Esophagus squamous epithelium (tissue), 5 donors: ENCODE measurements around the gene NUFIP2. TPM values are rescaled to one million over a fixed set of nuclear protein-coding genes. Genes with fewer than 3 reads are reported as not detected.

Source experiments
- DNase-seq: peaks from one replicate; lab custom pipeline; 2025; lab: John Stamatoyannopoulos, UW
- H3K27ac ChIP-seq, 4 donors: fragments of 200-600 bp; sonication (generic); one replicate each; pipeline ENCODE4 v1.5.1; 2016 to 2019; ENCODE audit warnings: mild to moderate bottlenecking in 1 of 4
- H3K27me3 ChIP-seq, 4 donors: fragments of 200-600 bp; sonication (generic); 1 replicate in 3 of 4; 2 replicates in 1 of 4; pipeline versions ENCODE4 v1.5.1 to v1.6.0; 2017 to 2021; ENCODE audit warnings: antibody characterized with exemption in 1 of 4
- H3K36me3 ChIP-seq, 3 donors: fragments of 200-600 bp; sonication (generic); one replicate each; pipeline ENCODE4 v1.5.1; 2016 to 2019
- H3K4me1 ChIP-seq, 3 donors: fragments of 200-600 bp; sonication (generic); one replicate each; pipeline ENCODE4 v1.5.1; 2017 to 2019
- H3K4me3 ChIP-seq, 4 donors: fragments of 200-600 bp; sonication (generic); 1 replicate in 3 of 4; 2 replicates in 1 of 4; pipeline ENCODE4 v1.5.1; 2016 to 2019; ENCODE audit warnings: mild to moderate bottlenecking in 2 of 4, moderate library complexity in 1 of 4
- H3K9me3 ChIP-seq, 3 donors: fragments of 200-600 bp; sonication (generic); one replicate each; pipeline ENCODE4 v1.5.1; 2016 to 2019
- CTCF ChIP-seq, 6 experiments: fragments of 450-650 bp in 4 of 6; fragments of 200-600 bp in 2 of 6; sonication (generic) in 2 of 6; IDR thresholded peaks; one replicate each; pipeline ENCODE4 v1.5.1; 2016 to 2019; ENCODE audit warnings: antibody characterized with exemption in 6 of 6, mild to moderate bottlenecking in 4 of 6, moderate library complexity in 4 of 6
- POLR2A ChIP-seq, 4 donors: fragments of 450-650 bp; IDR thresholded peaks; one replicate each; pipeline ENCODE4 v1.6.1; 2017; ENCODE audit warnings: antibody characterized with exemption in 4 of 4, mild to moderate bottlenecking in 4 of 4, moderate library complexity in 3 of 4
- WGBS, 2 donors: methylation state at CpG; one replicate each; pipeline ENCODE4 v1.1.5; 2018; 5-methylcytosine and 5-hydroxymethylcytosine counted together
- intact Hi-C: fragments of 100-400 bp; cut with DNase I; formaldehyde crosslinking; loops from one replicate; pipeline ENCODE4 v1.15.0; 2022
- total RNA-seq, 4 donors: library from RNA; depleted of rRNA; stranded (reverse); fragments of >200 nt; gene quantifications; one replicate each; pipeline ENCODE4 v1.1.0, GENCODE V29; 2016
- donor health status: DM: yes; HTN: yes; CAD: no.

The NUFIP2 gene
- total RNA-seq, 4 donors from 2014 or later = 20.5 to 33.0 (median 28.4) TPM

- DNase-seq = no peak
- WGBS, 2 donors = 64% methylated on average over 5 of the region's 5 CpGs
- Histone ChIP-seq H3K36me3 (peaks cover 0 to 98% (median 22%) of the 10 kb centered on the region in 3 donors), H3K4me3 (no peak overlapping the region), H3K27ac (no peak overlapping the region), H3K4me1 (peaks cover 0 to 5% (median 0%) of the 10 kb centered on the region in 3 donors), H3K9me3 (no peaks in the 10 kb centered on the region), H3K27me3 (no peaks in the 10 kb centered on the region)
- no peak for TF ChIP-seq POLR2A (IDR thresholded peaks at IDR 0.05)
- intact Hi-C loops = no loop called here
Observed at GRCh38 chr17:29263916-29264315, 30.0 kb downstream of the NUFIP2 start.

- Histone ChIP-seq H3K36me3 (peaks cover 0 to 69% (median 7%) of the 10 kb centered on the region in 3 donors), H3K27ac (peak overlapping the region in 2 of 4 donors; percentile 38 to 61), H3K27me3 (no peaks in the 10 kb centered on the region), H3K4me3 (no peak overlapping the region), H3K4me1 (peaks cover 3 to 47% (median 22%) of the 10 kb centered on the region in 3 donors), H3K9me3 (no peaks in the 10 kb centered on the region)
- intact Hi-C loops = no loop called here
- no peak for TF ChIP-seq POLR2A (IDR thresholded peaks at IDR 0.05)
- TF ChIP-seq CTCF (IDR thresholded peaks at IDR 0.05) = no peak
- WGBS, 2 donors = 68 to 72% methylated on average over 3 of the region's 3 CpGs
- no peak for DNase-seq
Observed at GRCh38 chr17:29257756-29258155, 36.2 kb downstream of the NUFIP2 start.

GRCh38 chr17:29256735-29257466 is 37.0 kb downstream of the NUFIP2 start:
- no peaks in the 10 kb centered on the region for H3K9me3 ChIP-seq
- peaks cover 3 to 56% (median 27%) of the 10 kb centered on the region in 3 donors for H3K4me1 ChIP-seq
- no peak for DNase-seq
- H3K36me3 ChIP-seq = peaks cover 0 to 60% (median 0%) of the 10 kb centered on the region in 3 donors
- TF ChIP-seq CTCF (IDR thresholded peaks at IDR 0.05) (no peak), POLR2A (IDR thresholded peaks at IDR 0.05) (no peak)
- 47 to 50% methylated on average over 8 of the region's 8 CpGs for WGBS, 2 donors
- peak overlapping the region in 3 of 4 donors; percentile 29 to 61 (median 38) for H3K27ac ChIP-seq
- peak overlapping the region in 1 of 4 donors; percentile 19 for H3K4me3 ChIP-seq
- intact Hi-C loops = no loop called here
- H3K27me3 ChIP-seq = no peaks in the 10 kb centered on the region

GRCh38 chr17:29255926-29256522 is 37.9 kb downstream of the NUFIP2 start:
- WGBS, 2 donors = 78 to 82% methylated on average over 4 of the region's 4 CpGs
- H3K27ac ChIP-seq = peak overlapping the region in 2 of 4 donors; percentile 3 to 45
- no peaks in the 10 kb centered on the region for H3K9me3 ChIP-seq
- no peak for TF ChIP-seq POLR2A (IDR thresholded peaks at IDR 0.05)
- no peak for TF ChIP-seq CTCF (IDR thresholded peaks at IDR 0.05)
- DNase-seq = no peak
- H3K4me1 ChIP-seq = peaks cover 3 to 63% (median 27%) of the 10 kb centered on the region in 3 donors
- H3K4me3 ChIP-seq = no peak overlapping the region
- H3K36me3 ChIP-seq = peaks cover 0 to 51% (median 0%) of the 10 kb centered on the region in 3 donors
- H3K27me3 ChIP-seq = no peaks in the 10 kb centered on the region
- intact Hi-C loops = no loop called here

- no peaks in the 10 kb centered on the region for H3K9me3 ChIP-seq
- peaks cover 0 to 21% (median 0%) of the 10 kb centered on the region in 3 donors for H3K36me3 ChIP-seq
- no peak overlapping the region for H3K27ac ChIP-seq
- no peak for DNase-seq
- H3K4me1 ChIP-seq = peaks cover 3 to 50% (median 24%) of the 10 kb centered on the region in 3 donors
- 79 to 85% methylated on average over 2 of the region's 2 CpGs for WGBS, 2 donors
- H3K4me3 ChIP-seq = no peak overlapping the region
- intact Hi-C loops = no loop called here
- TF ChIP-seq POLR2A (IDR thresholded peaks at IDR 0.05) (no peak), CTCF (IDR thresholded peaks at IDR 0.05) (peak in 1 of 6 experiments; percentile 4)
- H3K27me3 ChIP-seq = no peaks in the 10 kb centered on the region
Observed at GRCh38 chr17:29253037-29253436, 40.9 kb downstream of the NUFIP2 start.
